CMK (cell line): Measurements from ENCODE around the gene ASS1.
A peak's percentile ranks its signal among the peaks of the same experiment; 100 is the strongest.
"Not testable (repeated sequence)": the region's sequence is repeated elsewhere in the genome, so short reads cannot be mapped to it uniquely, and the experiment has no call there.

ENCODE experiments used
- DNase-seq: peaks from one replicate; pipeline ENCODE4 v3.0.0-alpha.2; 2010; ENCODE audit warnings: low read depth

Gene ASS1

GRCh38 chr9:130434656-130435055 is 10.1 kb upstream of the ASS1 start:
- DNase-seq = not testable (repeated sequence)

- DNase-seq = no peak
Measured at GRCh38 chr9:130437011-130437789, 7.6 kb upstream of the ASS1 start.

GRCh38 chr9:130438382-130438981 is 6.3 kb upstream of the ASS1 start:
- no peak for DNase-seq

- no peak for DNase-seq
Measured at GRCh38 chr9:130441031-130441430, 3.7 kb upstream of the ASS1 start.

- no peak for DNase-seq
Measured at GRCh38 chr9:130442746-130443455, 1.9 kb upstream of the ASS1 start.

- no peak for DNase-seq
Measured at GRCh38 chr9:130443456-130443801, 1.3 kb upstream of the ASS1 start.

GRCh38 chr9:130443840-130444492 is 795 bp upstream of the ASS1 start:
- DNase-seq = no peak

- DNase-seq = no peak
Measured at GRCh38 chr9:130445268-130445983, 665 bp downstream of the ASS1 start.

- DNase-seq = no peak
Measured at GRCh38 chr9:130446101-130446861, 1.5 kb downstream of the ASS1 start.

GRCh38 chr9:130447193-130447816 is 2.5 kb downstream of the ASS1 start:
- DNase-seq = no peak

- peak; percentile 22 for DNase-seq
Measured at GRCh38 chr9:130448035-130448624, 3.4 kb downstream of the ASS1 start.

- DNase-seq = no peak
Measured at GRCh38 chr9:130448771-130449603, 4.2 kb downstream of the ASS1 start.

- no peak for DNase-seq
Measured at GRCh38 chr9:130450344-130451003, 5.7 kb downstream of the ASS1 start.

GRCh38 chr9:130451004-130451390 is 6.2 kb downstream of the ASS1 start:
- DNase-seq = no peak

GRCh38 chr9:130451509-130452388 is 7.0 kb downstream of the ASS1 start:
- no peak for DNase-seq

- DNase-seq = no peak
Measured at GRCh38 chr9:130452835-130453234, 8.1 kb downstream of the ASS1 start.

GRCh38 chr9:130453487-130453886 is 8.7 kb downstream of the ASS1 start:
- no peak for DNase-seq
